Neuron (in vitro differentiated cells): ENCODE results near the gene GGT5.
"Not testable (repeated sequence)": the region's sequence is repeated elsewhere in the genome, so short reads cannot be mapped to it uniquely, and the experiment has no call there.

Experiments used
- H2AFZ ChIP-seq: one replicate; pipeline ENCODE4 v1.6.1; 2013; ENCODE audit warnings: low read depth, mild to moderate bottlenecking, inconsistent platforms, low read length, moderate library complexity
- H3K27me3 ChIP-seq: one replicate; pipeline ENCODE4 v1.6.1; 2013; ENCODE audit warnings: low read length; ENCODE audit not compliant: insufficient read depth
- H3K36me3 ChIP-seq: one replicate; pipeline ENCODE4 v1.6.1; 2013; ENCODE audit warnings: low read length; ENCODE audit not compliant: insufficient read depth
- H3K4me1 ChIP-seq: one replicate; pipeline ENCODE4 v1.6.1; 2013; ENCODE audit warnings: low read length; ENCODE audit not compliant: insufficient read depth
- H3K4me3 ChIP-seq: 2 replicates; pipeline ENCODE4 v1.5.1; 2013; ENCODE audit warnings: mild to moderate bottlenecking, low read length, moderate library complexity
- H3K9me3 ChIP-seq: one replicate; pipeline ENCODE4 v1.6.1; 2013; ENCODE audit warnings: low read length

GGT5 gene, protein sequence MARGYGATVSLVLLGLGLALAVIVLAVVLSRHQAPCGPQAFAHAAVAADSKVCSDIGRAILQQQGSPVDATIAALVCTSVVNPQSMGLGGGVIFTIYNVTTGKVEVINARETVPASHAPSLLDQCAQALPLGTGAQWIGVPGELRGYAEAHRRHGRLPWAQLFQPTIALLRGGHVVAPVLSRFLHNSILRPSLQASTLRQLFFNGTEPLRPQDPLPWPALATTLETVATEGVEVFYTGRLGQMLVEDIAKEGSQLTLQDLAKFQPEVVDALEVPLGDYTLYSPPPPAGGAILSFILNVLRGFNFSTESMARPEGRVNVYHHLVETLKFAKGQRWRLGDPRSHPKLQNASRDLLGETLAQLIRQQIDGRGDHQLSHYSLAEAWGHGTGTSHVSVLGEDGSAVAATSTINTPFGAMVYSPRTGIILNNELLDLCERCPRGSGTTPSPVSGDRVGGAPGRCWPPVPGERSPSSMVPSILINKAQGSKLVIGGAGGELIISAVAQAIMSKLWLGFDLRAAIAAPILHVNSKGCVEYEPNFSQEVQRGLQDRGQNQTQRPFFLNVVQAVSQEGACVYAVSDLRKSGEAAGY

GRCh38 chr22:24245030-24245431 is at the start of gene GGT5:
Gene GGT5 (minus strand): TSS chr22:24245082. CDS start chr22:24244725, 357 bp downstream.
- H3K4me3 ChIP-seq, H3K27me3 ChIP-seq, H3K4me1 ChIP-seq, H3K36me3 ChIP-seq, H3K9me3 ChIP-seq, H2AFZ ChIP-seq: not testable (repeated sequence)

DNA sequence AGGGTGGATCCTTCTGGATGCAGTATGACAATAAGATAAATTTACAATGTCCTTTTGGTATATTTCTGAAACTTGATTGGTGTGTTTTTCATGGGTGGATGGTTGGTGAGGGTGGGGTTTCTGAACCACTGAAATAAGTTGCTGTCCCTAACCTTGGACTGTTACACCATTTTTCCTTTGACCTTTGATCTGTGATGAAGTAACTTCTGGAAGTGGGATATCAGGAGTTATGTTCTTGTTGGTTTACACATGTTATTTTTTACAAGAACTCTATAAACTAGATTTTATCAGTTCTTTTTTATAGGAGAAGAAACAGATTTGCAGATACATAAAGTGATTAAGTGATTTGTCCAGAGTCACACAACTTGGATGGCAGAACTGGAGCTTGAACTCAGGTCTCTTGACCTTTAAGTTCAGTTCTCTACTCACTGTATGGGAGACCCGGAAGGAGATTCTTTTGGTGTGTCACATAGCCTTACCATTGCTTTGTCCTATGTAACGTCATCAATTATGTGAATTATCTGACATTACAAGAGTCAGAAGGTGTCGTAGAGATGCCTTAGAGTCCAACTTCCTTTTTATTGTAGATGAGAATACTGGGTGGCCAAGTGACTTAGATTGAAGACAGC is 47.4 kb upstream of the GGT5 start:
- not testable (repeated sequence) for H3K9me3 ChIP-seq, H3K27me3 ChIP-seq, H2AFZ ChIP-seq, H3K36me3 ChIP-seq, H3K4me3 ChIP-seq
- peaks cover 17% of the 10 kb centered on the region for H3K4me1 ChIP-seq

GRCh38 chr22:24291515-24292201 is 46.8 kb upstream of the GGT5 start:
- Histone ChIP-seq H2AFZ (no peak overlapping the region), H3K4me1 (peaks cover 17% of the 10 kb centered on the region), H3K36me3 (no peaks in the 10 kb centered on the region), H3K9me3 (no peaks in the 10 kb centered on the region), H3K27me3 (no peaks in the 10 kb centered on the region), H3K4me3 (no peak overlapping the region)

DNA sequence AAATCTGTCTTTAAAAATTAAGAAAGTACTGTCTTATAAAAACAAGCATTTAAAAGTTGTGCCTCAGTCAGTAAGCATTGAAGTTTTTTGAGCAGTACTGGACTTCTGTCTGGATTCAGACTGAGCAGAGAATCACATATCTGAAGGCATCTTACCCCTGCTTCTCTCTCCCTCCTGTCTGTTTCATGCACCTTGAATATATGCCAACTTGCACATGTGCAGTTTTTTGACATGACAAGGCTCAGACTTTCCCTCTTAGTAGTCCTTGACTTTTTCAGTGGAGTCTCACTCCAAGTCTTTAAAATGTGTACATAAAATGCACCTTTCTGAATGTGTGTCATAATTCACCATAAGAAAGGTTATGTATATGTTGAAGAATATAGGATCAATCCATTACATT is 45.6 kb upstream of the GGT5 start:
- Histone ChIP-seq H3K9me3 (no peaks in the 10 kb centered on the region), H3K36me3 (peaks cover 3% of the 10 kb centered on the region), H3K27me3 (no peaks in the 10 kb centered on the region), H3K4me1 (peaks cover 17% of the 10 kb centered on the region), H3K4me3 (no peak overlapping the region), H2AFZ (no peak overlapping the region)

DNA sequence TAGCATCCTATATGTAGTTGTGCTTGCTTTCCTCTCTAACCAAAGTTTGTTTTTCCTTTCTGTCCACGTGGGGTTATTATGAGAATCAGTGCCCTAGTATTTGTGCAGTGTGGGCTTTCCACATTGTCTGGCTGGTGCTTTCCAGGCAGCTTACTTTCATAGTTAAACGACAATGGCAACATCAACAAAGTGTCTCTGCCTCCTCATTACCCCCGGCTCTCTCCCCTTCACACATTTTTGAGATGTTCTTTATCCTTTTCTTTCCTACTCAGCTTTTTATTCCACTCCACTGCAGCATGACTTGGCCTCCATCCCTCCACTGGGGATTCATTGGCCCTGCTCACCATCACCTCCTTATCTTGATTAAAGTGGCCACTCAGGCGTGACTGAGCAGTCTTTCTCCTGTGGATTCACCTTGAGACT is 44.9 kb upstream of the GGT5 start:
- no peak overlapping the region for H3K4me3 ChIP-seq
- no peak overlapping the region for H2AFZ ChIP-seq
- H3K27me3 ChIP-seq, result no peaks in the 10 kb centered on the region
- H3K9me3 ChIP-seq, result no peaks in the 10 kb centered on the region
- H3K36me3 ChIP-seq, result peaks cover 3% of the 10 kb centered on the region
- H3K4me1 ChIP-seq, result peaks cover 18% of the 10 kb centered on the region

- no peak overlapping the region for H3K4me3 ChIP-seq
- H3K9me3 ChIP-seq, result no peaks in the 10 kb centered on the region
- no peak overlapping the region for H2AFZ ChIP-seq
- no peaks in the 10 kb centered on the region for H3K27me3 ChIP-seq
- H3K36me3 ChIP-seq, result peaks cover 3% of the 10 kb centered on the region
- H3K4me1 ChIP-seq, result peaks cover 20% of the 10 kb centered on the region
Measured at GRCh38 chr22:24289114-24289513, 44.2 kb upstream of the GGT5 start.

DNA sequence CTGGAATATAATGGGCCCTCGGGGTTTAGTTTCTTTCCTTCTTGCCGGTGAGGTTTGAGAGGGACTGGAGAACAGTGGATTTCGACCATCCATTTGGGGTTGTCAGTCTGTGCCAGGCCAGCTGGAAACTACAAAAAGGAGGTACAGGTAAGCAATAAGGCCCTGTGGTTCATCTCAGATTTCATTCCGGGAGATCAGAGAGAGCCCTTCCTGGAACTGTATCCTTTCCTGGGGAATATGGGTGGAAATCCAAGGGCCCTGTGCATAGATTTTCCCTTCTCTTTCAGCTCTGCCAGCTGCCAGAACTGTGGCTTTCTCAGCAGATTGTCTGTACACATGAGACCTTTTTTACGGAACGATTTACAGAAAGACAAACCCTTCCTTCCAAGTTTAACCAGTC is 42.9 kb upstream of the GGT5 start:
- not testable (repeated sequence) for H3K36me3 ChIP-seq, H3K4me3 ChIP-seq, H2AFZ ChIP-seq, H3K27me3 ChIP-seq, H3K9me3 ChIP-seq
- peaks cover 20% of the 10 kb centered on the region for H3K4me1 ChIP-seq

DNA sequence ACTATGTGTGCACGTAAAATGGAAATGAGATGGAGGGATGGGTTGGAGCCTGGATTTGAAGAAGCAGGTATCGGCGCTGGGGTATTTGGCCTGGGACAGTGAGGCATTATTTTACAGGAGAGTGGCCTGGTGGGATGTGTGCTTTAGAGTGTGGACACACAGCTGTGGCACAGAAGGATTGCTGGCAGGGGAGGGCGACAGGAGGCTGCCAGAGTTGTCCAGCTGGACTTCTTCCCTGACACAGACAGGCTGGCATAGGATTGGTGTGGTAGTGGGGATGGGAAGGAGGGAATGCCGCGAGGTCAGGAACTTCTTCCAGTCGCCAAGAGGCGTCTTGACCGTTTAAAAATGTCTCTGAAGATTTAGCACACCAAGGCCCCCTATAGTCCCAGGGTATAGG is 42.3 kb upstream of the GGT5 start:
- H3K4me3 ChIP-seq, H3K27me3 ChIP-seq, H3K36me3 ChIP-seq, H3K9me3 ChIP-seq, H2AFZ ChIP-seq: not testable (repeated sequence)
- H3K4me1 ChIP-seq, result peaks cover 20% of the 10 kb centered on the region

DNA sequence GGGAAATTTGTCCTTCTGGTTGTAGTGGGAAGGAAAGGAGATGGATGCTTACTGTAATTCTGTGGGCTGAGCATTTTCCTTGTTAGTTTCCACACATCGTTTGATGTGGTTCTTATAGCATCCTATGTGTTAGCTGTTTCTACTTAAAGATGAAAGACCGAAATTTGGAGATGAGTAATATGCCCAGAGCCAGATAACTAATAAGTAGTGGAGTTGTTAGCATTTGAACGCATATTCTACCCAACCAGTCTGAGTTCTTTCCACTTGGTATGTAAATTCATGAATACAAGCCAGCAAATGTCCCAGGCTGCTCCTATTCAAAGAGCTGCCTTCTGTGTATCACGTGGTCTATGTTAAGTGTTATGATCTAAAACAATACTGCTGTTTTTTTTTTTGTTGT is 40.4 kb upstream of the GGT5 start:
- Histone ChIP-seq H3K27me3 (no peaks in the 10 kb centered on the region), H3K36me3 (peaks cover 3% of the 10 kb centered on the region), H3K4me1 (peaks cover 21% of the 10 kb centered on the region), H3K4me3 (no peak overlapping the region), H2AFZ (no peak overlapping the region), H3K9me3 (peaks cover 2% of the 10 kb centered on the region)

GRCh38 chr22:24284747-24285203 is 39.9 kb upstream of the GGT5 start:
- Histone ChIP-seq H3K4me3 (no peak overlapping the region), H2AFZ (no peak overlapping the region), H3K36me3 (peaks cover 3% of the 10 kb centered on the region), H3K27me3 (no peaks in the 10 kb centered on the region), H3K4me1 (peaks cover 16% of the 10 kb centered on the region), H3K9me3 (peaks cover 2% of the 10 kb centered on the region)

DNA sequence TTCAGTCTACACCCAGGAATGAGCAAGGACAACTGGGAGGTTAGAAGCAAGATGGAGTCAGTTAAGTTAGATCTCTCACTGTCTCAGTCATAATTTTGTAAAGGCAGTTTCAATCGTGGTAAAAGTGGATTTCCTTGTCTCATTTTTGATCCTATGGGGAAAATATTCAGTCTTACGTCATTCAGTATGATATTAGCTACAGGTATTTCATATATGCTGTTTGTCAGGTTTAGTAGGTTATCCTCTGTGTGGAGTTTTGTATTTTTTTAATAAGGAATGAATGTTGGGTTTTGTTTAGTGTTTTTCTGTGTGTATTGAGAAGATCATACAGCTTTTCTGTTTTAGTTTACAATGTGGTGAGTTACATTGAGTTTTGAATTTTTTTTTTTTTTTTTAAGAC is 37.5 kb upstream of the GGT5 start:
- Histone ChIP-seq H3K4me1 (peaks cover 8% of the 10 kb centered on the region), H3K4me3 (no peak overlapping the region), H3K36me3 (peaks cover 3% of the 10 kb centered on the region), H2AFZ (no peak overlapping the region), H3K9me3 (peaks cover 2% of the 10 kb centered on the region), H3K27me3 (no peaks in the 10 kb centered on the region)

- H2AFZ ChIP-seq, H3K9me3 ChIP-seq, H3K4me3 ChIP-seq, H3K27me3 ChIP-seq, H3K36me3 ChIP-seq: not testable (repeated sequence)
- H3K4me1 ChIP-seq, result peaks cover 11% of the 10 kb centered on the region
Measured at GRCh38 chr22:24280363-24280762, 35.5 kb upstream of the GGT5 start.
